Spleen (tissue), 11 donors: ENCODE results near the gene VAC14. TPM values are rescaled to one million over a fixed set of nuclear protein-coding genes. Genes with fewer than 3 reads are reported as not detected.

Experiments
- DNase-seq: peaks from one replicate; pipeline ENCODE4 v3.0.0-alpha.2; 2020
- H3K27ac ChIP-seq, 8 donors: fragments of 200-600 bp; sonication (generic) in 7 of 8; 1 replicate in 4 of 8; 2 replicates in 4 of 8; pipeline versions ENCODE4 v1.5.0 to v1.8.0; 2016 to 2021; ENCODE audit warnings: inconsistent platforms in 4 of 8, mild to moderate bottlenecking in 4 of 8, moderate library complexity in 1 of 8
- H3K27me3 ChIP-seq, 7 donors: fragments of 200-600 bp; sonication (generic) in 6 of 7; replicated peaks in 1 of 7; 1 replicate in 4 of 7; 2 replicates in 3 of 7; pipeline versions ENCODE4 v1.5.0 to v1.8.0; 2016 to 2021; ENCODE audit warnings: inconsistent platforms in 3 of 7, mild to moderate bottlenecking in 1 of 7
- H3K36me3 ChIP-seq, 6 donors: fragments of 200-600 bp; sonication (generic) in 5 of 6; 1 replicate in 4 of 6; 2 replicates in 2 of 6; pipeline versions ENCODE4 v1.5.0 to v1.8.0; 2016 to 2021; ENCODE audit warnings: inconsistent platforms in 2 of 6
- H3K4me1 ChIP-seq, 6 donors: fragments of 200-600 bp; sonication (generic) in 5 of 6; 1 replicate in 3 of 6; 2 replicates in 3 of 6; pipeline versions ENCODE4 v1.5.0 to v1.8.0; 2016 to 2021; ENCODE audit warnings: inconsistent platforms in 3 of 6
- H3K4me3 ChIP-seq, 8 donors: fragments of 200-600 bp; sonication (generic) in 7 of 8; 1 replicate in 4 of 8; 2 replicates in 4 of 8; pipeline versions ENCODE4 v1.5.0 to v1.8.0; 2016 to 2021; ENCODE audit warnings: inconsistent platforms in 4 of 8, mild to moderate bottlenecking in 4 of 8, moderate library complexity in 2 of 8
- H3K9me3 ChIP-seq, 8 donors: fragments of 200-600 bp; sonication (generic) in 7 of 8; 1 replicate in 4 of 8; 2 replicates in 4 of 8; pipeline versions ENCODE4 v1.5.0 to v1.8.0; 2016 to 2021; ENCODE audit warnings: inconsistent platforms in 4 of 8
- POLR2A ChIP-seq, 3 donors: fragments of 450-650 bp; IDR thresholded peaks; one replicate each; pipeline ENCODE4 v1.5.1; 2017; ENCODE audit warnings: antibody characterized with exemption in 3 of 3, mild to moderate bottlenecking in 1 of 3
- POLR2AphosphoS5 ChIP-seq, 3 donors: sonication (generic); formaldehyde crosslinking; IDR thresholded peaks; one replicate each; pipeline ENCODE4 v1.5.1; 2017; ENCODE audit warnings: antibody characterized with exemption in 3 of 3
- WGBS, 5 donors: extraction: QIAGEN DNeasy Blood & Tissue Kit in 3 of 5; methylation state at CpG; one replicate each; pipeline versions ENCODE4 v1.1.5 to v1.1.7; 2013 to 2018; 5-methylcytosine and 5-hydroxymethylcytosine counted together
- intact Hi-C: fragments of 100-400 bp; cut with DNase I; formaldehyde crosslinking; loops from one replicate; pipeline ENCODE4 v1.15.0; 2023; ENCODE audit warnings: low total_unique reads
- polyA plus RNA-seq, 3 donors: library from polyadenylated mRNA; stranded (reverse); fragments of 200-250 nt; gene quantifications; one replicate each; pipeline ENCODE4 v1.2.1, GENCODE V29; 2013
- total RNA-seq, 7 donors: library from RNA; depleted of rRNA in 3 of 7; stranded (reverse); fragments of >200 nt in 3 of 7; fragmentation: NEBNext Ultra II Directional in 4 of 7; extraction: Animal tissue kit (Norgen Biotek cat#: 25700) in 4 of 7; gene quantifications; one replicate each; pipeline versions ENCODE4 v1.1.0 to v1.2.1, GENCODE V29; 2016 to 2021
- TF ChIP-seq, protein P1 (sequence below), 11 experiments: fragments of 200-600 bp in 7 of 11; fragments of 450-650 bp in 4 of 11; sonication (generic) in 4 of 11; IDR thresholded peaks in 8 of 11; conservative IDR thresholded peaks in 3 of 11; 1 replicate in 7 of 11; 2 replicates in 4 of 11; pipeline versions ENCODE4 v1.4.0 to v1.8.0; 2016 to 2021; ENCODE audit warnings: antibody characterized with exemption in 11 of 11, inconsistent platforms in 4 of 11, mild to moderate bottlenecking in 1 of 11
- donor health status: healthy with polysubstance abuse.
- donor health status: DM: no; HTN: no; CAD: no; lungs with moderate emphysema.
- donor health status: DM: no; HTN: no; CAD: no.
- donor health status: Bipolar disorder and iron deficiency.
- donor health status: healthy.
- donor health status: DM: no; HTN: no; CAD: no.
- donor health status: DM: yes; HTN: yes; CAD: no.

VAC14 gene
- total and polyA plus RNA-seq, 10 donors: 29.1 to 70.0 (median 48.1) TPM

DNA sequence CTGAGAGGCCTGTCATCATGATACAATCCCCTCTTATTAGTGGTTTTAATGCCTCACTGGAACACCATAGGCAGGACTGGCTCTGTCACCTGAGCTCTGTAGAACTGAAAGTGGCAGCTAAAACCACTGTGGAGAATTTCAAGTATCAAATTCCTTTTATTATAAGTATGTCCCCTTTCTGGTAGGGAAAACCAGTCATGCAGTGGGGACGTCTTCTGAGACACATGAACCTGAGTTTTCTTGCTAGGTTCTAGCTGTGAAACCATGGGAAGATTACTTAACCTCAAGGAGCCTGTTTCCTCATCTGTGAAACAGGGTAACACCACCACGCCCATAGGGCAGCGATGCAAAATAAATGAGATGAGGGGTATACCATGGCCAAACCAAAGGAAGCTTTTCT, 4.7 kb downstream of the VAC14 start:
- Histone ChIP-seq H3K27me3 (no peaks in the 10 kb centered on the region), H3K36me3 (peaks cover 0 to 30% (median 6%) of the 10 kb centered on the region in 6 donors), H3K4me1 (peaks cover 7 to 85% (median 45%) of the 10 kb centered on the region in 6 donors), H3K27ac (no peak overlapping the region), H3K4me3 (no peak overlapping the region), H3K9me3 (no peaks in the 10 kb centered on the region)
- no peak for DNase-seq
- no peak for TF ChIP-seq POLR2A (IDR thresholded peaks at IDR 0.05)
- TF ChIP-seq, protein P1, sequence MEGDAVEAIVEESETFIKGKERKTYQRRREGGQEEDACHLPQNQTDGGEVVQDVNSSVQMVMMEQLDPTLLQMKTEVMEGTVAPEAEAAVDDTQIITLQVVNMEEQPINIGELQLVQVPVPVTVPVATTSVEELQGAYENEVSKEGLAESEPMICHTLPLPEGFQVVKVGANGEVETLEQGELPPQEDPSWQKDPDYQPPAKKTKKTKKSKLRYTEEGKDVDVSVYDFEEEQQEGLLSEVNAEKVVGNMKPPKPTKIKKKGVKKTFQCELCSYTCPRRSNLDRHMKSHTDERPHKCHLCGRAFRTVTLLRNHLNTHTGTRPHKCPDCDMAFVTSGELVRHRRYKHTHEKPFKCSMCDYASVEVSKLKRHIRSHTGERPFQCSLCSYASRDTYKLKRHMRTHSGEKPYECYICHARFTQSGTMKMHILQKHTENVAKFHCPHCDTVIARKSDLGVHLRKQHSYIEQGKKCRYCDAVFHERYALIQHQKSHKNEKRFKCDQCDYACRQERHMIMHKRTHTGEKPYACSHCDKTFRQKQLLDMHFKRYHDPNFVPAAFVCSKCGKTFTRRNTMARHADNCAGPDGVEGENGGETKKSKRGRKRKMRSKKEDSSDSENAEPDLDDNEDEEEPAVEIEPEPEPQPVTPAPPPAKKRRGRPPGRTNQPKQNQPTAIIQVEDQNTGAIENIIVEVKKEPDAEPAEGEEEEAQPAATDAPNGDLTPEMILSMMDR (IDR thresholded peaks at IDR 0.05 in 8 of 11, conservative IDR thresholded peaks at IDR 0.05 in 3 of 11): no peak
- TF ChIP-seq POLR2AphosphoS5 (IDR thresholded peaks at IDR 0.05): no peak
- intact Hi-C loops: no loop called here
- WGBS, 5 donors: 49 to 95% (median 64%) methylated on average over 2 to 3 of the region's 3 CpGs

DNA sequence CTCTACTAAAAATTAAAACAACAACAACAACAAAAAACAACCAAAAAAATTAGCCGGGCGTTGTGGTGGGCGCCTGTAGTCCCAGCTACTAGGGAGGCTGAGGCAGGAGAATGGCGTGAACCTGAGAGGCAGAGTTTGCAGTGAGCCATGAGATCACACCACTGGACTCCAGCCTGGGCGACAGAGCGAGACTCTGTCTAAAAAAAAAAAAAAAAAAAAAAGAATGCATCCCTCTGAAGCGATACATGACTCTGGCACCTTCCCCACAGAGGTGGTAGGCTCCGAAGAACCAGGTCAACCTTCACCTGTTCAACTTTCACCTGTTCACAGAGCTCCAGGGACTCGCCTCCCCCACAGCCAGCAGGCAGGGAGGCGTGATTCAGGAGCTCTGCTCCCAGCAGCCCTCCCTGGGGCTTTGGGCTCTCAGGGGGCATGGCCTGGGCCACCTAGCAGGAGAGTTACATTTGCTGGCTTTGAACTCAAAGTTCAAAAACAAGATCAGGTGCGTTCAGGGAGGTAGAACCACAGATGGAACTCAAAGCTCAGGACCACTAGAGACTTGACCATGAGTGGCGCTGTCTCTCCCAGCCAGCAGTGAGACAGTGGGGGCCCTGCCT, 5.6 kb downstream of the VAC14 start:
- H3K27ac ChIP-seq: no peak overlapping the region

DNA sequence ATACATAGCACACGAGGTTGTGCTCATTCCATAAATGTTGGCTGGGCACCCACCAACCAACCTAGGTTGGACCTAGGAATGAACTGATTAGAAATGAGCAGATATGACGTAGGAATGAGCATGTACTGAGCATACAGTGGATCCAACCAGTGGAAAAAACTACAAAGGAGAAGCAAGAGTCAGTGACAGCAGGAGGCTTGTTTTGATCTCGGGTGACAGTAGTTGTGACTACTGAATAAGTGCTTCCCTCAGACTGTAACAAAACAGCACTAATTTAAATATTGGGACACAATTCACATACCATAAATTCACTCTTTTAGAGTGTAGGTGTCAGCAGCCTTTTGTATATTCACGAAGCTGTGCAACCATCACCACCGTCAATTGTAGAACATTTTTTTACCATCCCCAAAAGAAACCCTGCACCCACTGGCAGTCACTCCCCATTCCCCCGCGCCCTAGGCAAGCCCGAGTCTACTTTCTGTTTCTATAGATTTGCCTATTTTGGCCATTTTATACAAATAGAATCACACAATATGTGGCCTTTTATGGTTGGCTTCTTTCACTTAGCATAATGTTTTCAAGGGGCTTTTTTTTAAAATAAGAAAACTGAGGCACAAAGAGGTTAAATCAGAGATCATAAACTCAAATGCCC, 7.0 kb downstream of the VAC14 start:
- peaks cover 3 to 87% (median 43%) of the 10 kb centered on the region in 6 donors for H3K4me1 ChIP-seq
- no peaks in the 10 kb centered on the region for H3K9me3 ChIP-seq
- 70 to 88% (median 81%) methylated on average over 8 of the region's 8 CpGs for WGBS, 5 donors
- peaks cover 0 to 41% (median 6%) of the 10 kb centered on the region in 6 donors for H3K36me3 ChIP-seq
- intact Hi-C loops: no loop called here
- peak overlapping the region in 1 of 8 donors; percentile 5 for H3K27ac ChIP-seq
- H3K27me3 ChIP-seq: no peaks in the 10 kb centered on the region
- H3K4me3 ChIP-seq: no peak overlapping the region
- no peak for TF ChIP-seq POLR2AphosphoS5 (IDR thresholded peaks at IDR 0.05)
- no peak for DNase-seq

More for the DNA sequence above, 5.6 kb downstream of the VAC14 start:
- H3K4me3 ChIP-seq: no peak overlapping the region
- H3K9me3 ChIP-seq: no peaks in the 10 kb centered on the region
- H3K4me1 ChIP-seq: peaks cover 6 to 87% (median 46%) of the 10 kb centered on the region in 6 donors
- TF ChIP-seq POLR2AphosphoS5 (IDR thresholded peaks at IDR 0.05) (no peak), POLR2A (IDR thresholded peaks at IDR 0.05) (no peak)
- TF ChIP-seq, protein P1 (IDR thresholded peaks at IDR 0.05 in 8 of 11, conservative IDR thresholded peaks at IDR 0.05 in 3 of 11): no peak
- intact Hi-C loops: no loop called here
- H3K36me3 ChIP-seq: peaks cover 0 to 32% (median 6%) of the 10 kb centered on the region in 6 donors
- no peaks in the 10 kb centered on the region for H3K27me3 ChIP-seq
- DNase-seq: no peak
- 84 to 93% (median 92%) methylated on average over 11 to 12 of the region's 12 CpGs for WGBS, 5 donors

DNA sequence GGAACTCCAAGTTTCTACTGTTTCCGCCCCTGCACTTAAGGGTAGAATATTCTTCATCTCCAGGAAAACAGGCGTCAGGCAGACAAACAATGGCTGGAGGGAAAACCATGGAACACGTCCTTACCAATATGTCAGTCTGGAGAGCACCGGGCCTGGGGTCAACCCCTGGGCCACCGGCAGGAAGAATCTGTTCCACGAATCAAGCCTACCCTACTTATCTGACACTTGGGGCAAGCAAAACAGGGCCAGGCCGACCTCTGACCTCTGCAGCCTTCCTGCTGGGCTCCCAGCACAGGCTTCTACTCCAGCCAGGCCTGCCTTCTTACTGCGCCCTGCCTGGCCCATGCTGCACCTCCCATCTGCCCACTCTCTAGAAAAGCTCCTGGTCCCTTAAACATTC, 10.1 kb downstream of the VAC14 start:
- Histone ChIP-seq H3K27ac (peak overlapping the region in 5 of 8 donors; percentile 6 to 64 (median 41)), H3K4me3 (no peak overlapping the region), H3K27me3 (no peaks in the 10 kb centered on the region), H3K9me3 (no peaks in the 10 kb centered on the region), H3K36me3 (peaks cover 0 to 48% (median 9%) of the 10 kb centered on the region in 6 donors), H3K4me1 (peaks cover 3 to 87% (median 48%) of the 10 kb centered on the region in 6 donors)
- TF ChIP-seq POLR2A (IDR thresholded peaks at IDR 0.05) (no peak), POLR2AphosphoS5 (IDR thresholded peaks at IDR 0.05) (peak; percentile 31 to 40 (median 38))
- TF ChIP-seq, protein P1 (IDR thresholded peaks at IDR 0.05 in 8 of 11, conservative IDR thresholded peaks at IDR 0.05 in 3 of 11): no peak
- 58 to 82% (median 72%) methylated on average over 8 of the region's 8 CpGs for WGBS, 5 donors
- DNase-seq: no peak
- intact Hi-C loops: no loop called here
